Neural progenitor cell (in vitro differentiated cells): ENCODE measurements around the gene LRCH3. TPM values are rescaled to one million over a fixed set of nuclear protein-coding genes. Genes with fewer than 3 reads are reported as not detected.

ENCODE experiments used
- DNase-seq: peaks from one replicate; pipeline ENCODE4 v3.0.0-alpha.2; 2016; ENCODE audit warnings: low spot score
- H2AFZ ChIP-seq: fragments of 200-600 bp; sonication (generic); replicated peaks from 2 replicates; pipeline ENCODE4 v1.6.1; 2016; ENCODE audit warnings: antibody characterized with exemption
- H3F3A ChIP-seq: fragments of 200-600 bp; sonication (generic); 2 replicates; pipeline ENCODE4 v1.6.1; 2016; ENCODE audit warnings: antibody characterized with exemption, low read depth
- H3K27ac ChIP-seq: fragments of 200-600 bp; sonication (generic); 2 replicates; pipeline ENCODE4 v1.5.1; 2016; ENCODE audit warnings: mild to moderate bottlenecking
- H3K27me3 ChIP-seq: fragments of 200-600 bp; sonication (generic); 2 replicates; pipeline ENCODE4 v1.6.1; 2016; ENCODE audit warnings: mild to moderate bottlenecking, moderate library complexity
- H3K36me3 ChIP-seq: fragments of 200-600 bp; sonication (generic); 2 replicates; pipeline ENCODE4 v1.5.1; 2016
- H3K4me1 ChIP-seq: fragments of 200-600 bp; sonication (generic); 2 replicates; pipeline ENCODE4 v1.6.1; 2016; ENCODE audit warnings: mixed run types
- H3K4me2 ChIP-seq: fragments of 200-600 bp; sonication (generic); 2 replicates; pipeline ENCODE4 v1.6.1; 2016
- H3K4me3 ChIP-seq: fragments of 200-600 bp; sonication (generic); 2 replicates; pipeline ENCODE4 v1.5.1; 2016
- H3K79me2 ChIP-seq: fragments of 200-600 bp; sonication (generic); 2 replicates; pipeline ENCODE4 v1.6.1; 2016; ENCODE audit warnings: low read depth
- H3K9ac ChIP-seq: fragments of 200-600 bp; sonication (generic); 2 replicates; pipeline ENCODE4 v1.6.1; 2016
- H3K9me3 ChIP-seq: fragments of 200-600 bp; sonication (generic); 2 replicates; pipeline ENCODE4 v1.5.1; 2016; ENCODE audit warnings: low read depth
- H4K20me1 ChIP-seq: fragments of 200-600 bp; sonication (generic); 2 replicates; pipeline ENCODE4 v1.6.1; 2016; ENCODE audit warnings: low read depth
- H3K27ac Mint-ChIP-seq: 3 replicates; pipeline ENCODE4 v1.8.0; 2021; ENCODE audit warnings: mixed read lengths
- H3K27me3 Mint-ChIP-seq: 2 replicates; pipeline ENCODE4 v1.8.0; 2022; ENCODE audit warnings: low read depth, mild to moderate bottlenecking, inconsistent platforms, moderate library complexity, mixed read lengths; ENCODE audit not compliant: insufficient read depth
- H3K36me3 Mint-ChIP-seq: 3 replicates; pipeline ENCODE4 v1.8.0; 2021; ENCODE audit warnings: mixed read lengths
- H3K4me1 Mint-ChIP-seq: 3 replicates; pipeline ENCODE4 v1.8.0; 2021; ENCODE audit warnings: mixed read lengths
- H3K4me3 Mint-ChIP-seq: 3 replicates; pipeline ENCODE4 v1.8.0; 2021; ENCODE audit warnings: mild to moderate bottlenecking, moderate library complexity, mixed read lengths
- H3K9me3 Mint-ChIP-seq: 3 replicates; pipeline ENCODE4 v1.8.0; 2020; ENCODE audit warnings: mixed read lengths
- CTCF ChIP-seq: fragments of 200-600 bp; sonication (generic); IDR thresholded peaks from 2 replicates; pipeline ENCODE4 v1.5.1; 2017; ENCODE audit warnings: antibody characterized with exemption, mild to moderate bottlenecking
- EZH2 ChIP-seq: fragments of 200-600 bp; sonication (generic); IDR thresholded peaks from 2 replicates; pipeline ENCODE4 v1.6.1; 2017; ENCODE audit warnings: antibody characterized with exemption, mild to moderate bottlenecking, moderate library complexity
- EZH2phosphoT487 ChIP-seq: fragments of 200-600 bp; sonication (generic); IDR thresholded peaks from 2 replicates; pipeline ENCODE4 v1.6.1; 2017; ENCODE audit warnings: antibody characterized with exemption
- total RNA-seq: library from RNA; depleted of rRNA; stranded (reverse); fragments of >200 nt; gene quantifications from 2 replicates; pipeline ENCODE4 v1.2.3, GENCODE V29; 2015; ENCODE audit warnings: low replicate concordance

LRCH3 gene
- total RNA-seq, 1 donor from 2014 or later: 56.2 TPM

DNA sequence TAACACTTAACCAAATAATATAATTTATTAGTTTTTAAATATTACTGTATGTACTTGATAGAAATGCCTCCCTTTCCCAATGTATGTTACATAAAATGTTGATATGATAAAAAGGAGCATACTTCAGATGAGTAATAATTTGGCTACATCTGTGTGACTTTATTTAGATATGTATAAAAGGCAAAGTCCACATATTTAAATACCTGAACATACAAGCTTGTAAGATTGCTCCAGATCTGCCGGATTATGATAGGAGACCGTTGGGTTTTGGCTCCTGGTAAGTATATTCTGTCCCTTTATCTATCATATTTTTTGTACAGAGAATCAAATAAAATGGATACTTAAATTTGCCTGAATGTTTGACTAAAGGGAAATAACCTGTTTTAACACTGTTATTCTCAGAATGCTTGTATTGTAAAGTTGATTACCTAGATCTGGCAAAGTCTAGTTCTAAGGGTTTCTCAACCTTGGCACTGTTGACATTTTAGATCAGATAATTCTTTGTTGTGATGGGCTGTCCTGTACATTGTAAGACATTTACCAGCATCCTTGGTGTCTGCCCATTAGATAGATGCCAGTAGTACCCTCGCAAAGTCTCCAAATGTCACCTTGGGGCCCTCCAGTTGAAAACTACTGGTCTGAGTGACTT is 38.5 kb downstream of the LRCH3 start:
- Histone ChIP-seq H3K4me1 (no peaks in the 10 kb centered on the region), H3K9ac (no peak overlapping the region), H3K4me2 (no peak overlapping the region), H3K4me3 (no peak overlapping the region), H3K27ac (no peak overlapping the region), H2AFZ (no peak overlapping the region), H3F3A (no peaks in the 10 kb centered on the region), H3K9me3 (no peaks in the 10 kb centered on the region), H3K27me3 (no peaks in the 10 kb centered on the region), H4K20me1 (no peaks in the 10 kb centered on the region), H3K36me3 (peaks cover 27% of the 10 kb centered on the region), H3K79me2 (no peaks in the 10 kb centered on the region)
- Mint-ChIP-seq H3K27ac (no peak overlapping the region), H3K4me3 (no peak overlapping the region), H3K4me1 (no peaks in the 10 kb centered on the region), H3K27me3 (no peaks in the 10 kb centered on the region), H3K36me3 (peaks cover 33% of the 10 kb centered on the region), H3K9me3 (no peaks in the 10 kb centered on the region)
- DNase-seq: no peak
- TF ChIP-seq CTCF (no peak), EZH2phosphoT487 (no peak), EZH2 (no peak)

DNA sequence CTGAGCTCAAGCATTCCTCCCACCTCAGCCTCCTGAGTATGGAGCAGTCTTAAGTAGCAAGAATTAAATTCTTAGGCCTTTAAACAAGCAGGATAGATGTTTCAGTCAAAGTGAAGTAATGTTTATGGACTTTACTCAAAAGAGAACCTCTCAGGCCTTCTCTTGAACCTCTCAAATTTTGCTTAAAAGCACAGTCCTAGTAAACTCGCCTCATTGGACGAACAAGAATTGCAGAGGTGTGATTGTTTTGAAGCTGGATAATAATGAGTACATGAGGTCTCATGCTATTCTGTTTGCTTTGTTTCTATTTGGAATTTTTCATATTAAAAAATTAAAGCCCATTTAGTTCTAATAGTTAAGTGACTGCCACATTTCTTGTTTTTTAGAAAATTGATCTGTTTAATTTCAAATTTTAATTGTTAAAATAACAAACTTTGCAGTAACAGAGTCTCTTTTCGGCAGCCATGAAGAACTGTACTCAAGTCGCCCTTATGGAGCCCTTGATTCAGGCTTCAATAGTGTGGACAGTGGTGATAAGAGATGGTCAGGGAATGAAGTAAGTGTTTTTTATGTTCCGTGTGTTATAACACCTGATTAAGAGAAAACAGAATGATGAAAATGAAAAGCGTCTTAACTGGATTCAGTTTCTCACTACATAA is 39.4 kb downstream of the LRCH3 start:
- no peak for DNase-seq
- Histone ChIP-seq H3K4me2 (no peak overlapping the region), H3K9me3 (no peaks in the 10 kb centered on the region), H3K27ac (no peak overlapping the region), H3K36me3 (peaks cover 28% of the 10 kb centered on the region), H3K27me3 (no peaks in the 10 kb centered on the region), H3K4me1 (no peaks in the 10 kb centered on the region), H3F3A (no peaks in the 10 kb centered on the region), H3K79me2 (no peaks in the 10 kb centered on the region), H3K9ac (no peak overlapping the region), H3K4me3 (no peak overlapping the region), H2AFZ (no peak overlapping the region), H4K20me1 (no peaks in the 10 kb centered on the region)
- peaks cover 29% of the 10 kb centered on the region for H3K36me3 Mint-ChIP-seq
- TF ChIP-seq EZH2: no peak
- TF ChIP-seq EZH2phosphoT487: no peak
- TF ChIP-seq CTCF: no peak
- no peaks in the 10 kb centered on the region for H3K4me1 Mint-ChIP-seq
- no peak overlapping the region for H3K27ac Mint-ChIP-seq
- no peaks in the 10 kb centered on the region for H3K9me3 Mint-ChIP-seq
- no peak overlapping the region for H3K4me3 Mint-ChIP-seq
- H3K27me3 Mint-ChIP-seq: no peaks in the 10 kb centered on the region

DNA sequence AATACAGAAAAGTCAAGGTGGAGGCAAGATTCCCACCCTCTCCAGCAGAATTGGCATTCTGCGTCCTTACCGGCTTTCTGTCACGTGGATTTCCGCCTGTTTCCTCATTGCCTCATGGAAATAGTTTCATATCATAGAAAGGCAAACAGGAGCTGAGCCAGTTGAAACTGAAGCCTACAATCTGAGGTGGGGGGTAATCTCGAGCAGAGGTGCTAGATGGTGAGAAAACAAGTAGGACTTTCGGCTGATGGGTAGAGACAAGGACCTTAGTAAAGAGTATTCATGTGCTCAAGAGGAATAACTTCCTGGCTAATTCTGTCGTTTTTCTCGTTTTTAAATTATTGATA is 39.9 kb downstream of the LRCH3 start:
- no peak overlapping the region for H3K4me2 ChIP-seq
- Mint-ChIP-seq H3K4me1 (no peaks in the 10 kb centered on the region), H3K36me3 (peaks cover 29% of the 10 kb centered on the region), H3K27ac (no peak overlapping the region), H3K9me3 (no peaks in the 10 kb centered on the region), H3K27me3 (no peaks in the 10 kb centered on the region), H3K4me3 (no peak overlapping the region)
- DNase-seq: no peak
- H3F3A ChIP-seq: no peaks in the 10 kb centered on the region
- no peaks in the 10 kb centered on the region for H3K4me1 ChIP-seq
- no peaks in the 10 kb centered on the region for H3K27me3 ChIP-seq
- no peak overlapping the region for H3K9ac ChIP-seq
- no peak overlapping the region for H2AFZ ChIP-seq
- H3K9me3 ChIP-seq: no peaks in the 10 kb centered on the region
- no peak overlapping the region for H3K27ac ChIP-seq
- no peak for TF ChIP-seq EZH2phosphoT487
- TF ChIP-seq EZH2: no peak
- peaks cover 27% of the 10 kb centered on the region for H3K36me3 ChIP-seq
- no peak overlapping the region for H3K4me3 ChIP-seq
- no peaks in the 10 kb centered on the region for H3K79me2 ChIP-seq
- no peaks in the 10 kb centered on the region for H4K20me1 ChIP-seq
